Fibroblast of pulmonary artery (primary cell): ENCODE measurements around the gene UBXN2A.

ENCODE experiments used
- DNase-seq: peaks from one replicate; pipeline ENCODE4 v3.0.0-alpha.2; 2010; ENCODE audit warnings: low read depth
- H3K4me3 ChIP-seq: replicated peaks from 2 replicates; pipeline ENCODE4 v1.5.1; 2011; ENCODE audit warnings: low read depth, mild to moderate bottlenecking, control low read depth, low read length, moderate library complexity
- CTCF ChIP-seq: IDR thresholded peaks from 2 replicates; pipeline ENCODE4 v1.5.1; 2011; ENCODE audit warnings: mild to moderate bottlenecking, control low read depth, low read length, inconsistent platforms; ENCODE audit errors: missing control alignments

The UBXN2A gene

GRCh38 chr2:23954325-23955014, 14.2 kb downstream of the UBXN2A start:
- DNase-seq, result peak; percentile 10
- TF ChIP-seq CTCF, result peak; percentile 14

GRCh38 chr2:23967846-23968245, 27.6 kb downstream of the UBXN2A start:
- no peak for TF ChIP-seq CTCF
- H3K4me3 ChIP-seq, result no peak overlapping the region
- no peak for DNase-seq

More at GRCh38 chr2:23954325-23955014, 14.2 kb downstream of the UBXN2A start:
- no peak overlapping the region for H3K4me3 ChIP-seq

GRCh38 chr2:23976883-23977282, 36.6 kb downstream of the UBXN2A start:
- no peak overlapping the region for H3K4me3 ChIP-seq
- TF ChIP-seq CTCF, result no peak
- DNase-seq, result no peak

DNA sequence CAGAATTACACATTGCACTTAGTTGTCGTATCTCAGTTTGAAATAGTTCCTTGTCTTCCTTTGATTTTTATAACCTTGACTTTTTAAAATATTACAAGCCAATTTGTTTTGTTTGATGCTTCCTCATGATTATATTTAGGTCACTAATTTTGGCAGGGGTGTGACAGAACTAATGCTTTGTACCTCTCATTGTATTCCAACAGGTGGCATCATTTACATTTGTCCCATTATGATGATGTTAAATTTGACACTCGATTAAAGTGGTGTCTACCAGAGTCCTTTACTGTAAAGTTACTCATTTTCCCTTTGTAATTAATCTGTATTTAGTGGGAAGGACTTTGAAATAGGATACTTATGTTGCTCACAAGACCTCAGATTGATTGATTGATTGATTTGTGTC, 48.1 kb downstream of the UBXN2A start:
- DNase-seq, result peak; percentile 35
- H3K4me3 ChIP-seq, result no peak overlapping the region
- TF ChIP-seq CTCF, result peak; percentile 28

GRCh38 chr2:23992931-23993330, 52.7 kb downstream of the UBXN2A start:
- TF ChIP-seq CTCF, result no peak
- H3K4me3 ChIP-seq, result no peak overlapping the region
- DNase-seq, result no peak

DNA sequence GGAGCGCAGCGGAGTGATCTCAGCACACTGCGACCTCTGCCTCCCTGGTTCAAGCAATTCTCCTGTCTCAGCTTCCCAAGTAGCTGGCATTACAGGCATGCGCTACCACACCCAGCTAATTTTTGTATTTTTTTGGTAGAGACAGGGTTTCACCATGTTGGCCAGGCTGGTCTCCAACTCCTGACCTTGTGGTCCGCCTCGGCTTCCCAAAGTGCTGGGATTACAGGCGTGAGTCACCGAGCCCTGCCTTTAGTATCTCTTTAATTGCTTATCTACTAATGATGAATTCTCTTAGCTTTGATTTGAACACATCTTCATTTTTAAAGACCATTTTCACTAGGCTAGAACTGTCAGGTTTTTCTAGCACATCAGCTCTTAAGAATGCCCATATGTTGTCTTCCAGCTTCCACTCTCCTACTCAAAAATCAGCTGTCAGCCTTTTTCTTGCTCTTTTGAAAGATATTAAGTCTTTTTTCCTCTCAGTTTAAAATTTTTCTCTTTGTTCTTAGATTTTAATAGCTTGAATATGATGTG, 53.5 kb downstream of the UBXN2A start:
- TF ChIP-seq CTCF, result no peak
- no peak for DNase-seq
- H3K4me3 ChIP-seq, result no peak overlapping the region

- DNase-seq, result no peak
- no peak for TF ChIP-seq CTCF
These were observed 54.3 kb downstream of the UBXN2A start for GRCh38 chr2:23994567-23994966.

More at GRCh38 chr2:23994567-23994966, 54.3 kb downstream of the UBXN2A start:
- H3K4me3 ChIP-seq, result no peak overlapping the region
